Astrocyte of the hippocampus (primary cell): ENCODE results near the gene CYP46A1.
A peak's percentile ranks its signal among the peaks of the same experiment; 100 is the strongest.

Experiments used
- DNase-seq: peaks from one replicate; pipeline ENCODE4 v3.0.0; 2011; ENCODE audit warnings: low read depth, low spot score

Gene CYP46A1

DNA sequence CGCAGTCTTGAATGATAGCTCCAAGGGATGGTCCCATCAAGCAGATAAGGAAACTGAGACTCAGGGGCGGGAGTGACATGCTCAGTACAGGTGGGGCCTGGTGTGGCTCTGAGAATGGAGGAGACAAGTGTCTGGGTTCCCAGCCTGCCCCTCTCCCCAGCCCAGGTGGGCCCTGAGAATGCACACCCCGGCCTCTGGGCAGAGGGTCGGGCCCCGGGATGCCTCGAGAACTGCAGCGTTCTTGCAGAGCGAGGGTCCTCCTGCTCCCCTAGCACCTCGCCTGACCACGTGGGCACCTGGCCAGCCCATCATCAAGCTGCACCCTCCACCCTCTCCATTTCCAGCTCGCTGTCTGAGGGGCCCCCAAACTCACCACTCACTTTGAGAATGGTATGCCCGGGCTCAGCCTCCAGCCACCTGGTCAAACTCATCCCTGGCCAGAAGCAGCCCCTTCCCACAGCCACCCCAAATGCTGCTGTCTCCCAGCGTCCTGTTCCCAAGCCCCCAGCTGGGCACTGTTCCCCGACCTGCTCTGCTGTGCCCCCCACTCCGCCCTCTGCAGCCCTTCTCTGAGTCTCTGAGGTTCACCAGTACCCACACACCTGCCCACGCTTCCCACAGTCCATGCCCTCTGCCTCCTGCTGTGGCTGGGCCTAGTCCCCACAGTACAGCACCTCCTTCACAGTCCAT, 44.3 kb downstream of the CYP46A1 start:
- DNase-seq: no peak

DNA sequence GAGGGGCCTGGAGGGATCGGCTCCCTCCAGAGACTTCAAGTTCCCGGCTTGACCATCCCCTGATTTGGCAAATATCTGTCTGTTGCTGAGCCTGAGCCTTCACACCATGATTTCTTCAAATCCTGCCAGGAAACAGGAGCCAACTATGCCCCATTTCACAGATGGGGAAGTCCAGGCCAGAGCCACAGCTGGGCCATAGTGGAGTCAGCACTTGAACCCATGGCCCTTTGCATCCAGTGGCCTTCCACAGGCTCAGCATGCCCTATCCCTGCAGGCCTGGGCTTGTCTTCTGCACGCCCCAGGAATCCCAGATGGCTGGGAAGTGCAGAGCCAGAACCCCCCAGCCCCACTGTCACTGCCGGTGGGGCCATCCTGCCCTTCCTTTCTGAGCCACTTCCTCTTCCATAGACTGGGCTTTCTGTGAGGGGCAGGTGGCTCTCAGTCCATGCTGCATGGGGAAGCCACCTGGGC, 44.9 kb downstream of the CYP46A1 start:
- no peak for DNase-seq

DNA sequence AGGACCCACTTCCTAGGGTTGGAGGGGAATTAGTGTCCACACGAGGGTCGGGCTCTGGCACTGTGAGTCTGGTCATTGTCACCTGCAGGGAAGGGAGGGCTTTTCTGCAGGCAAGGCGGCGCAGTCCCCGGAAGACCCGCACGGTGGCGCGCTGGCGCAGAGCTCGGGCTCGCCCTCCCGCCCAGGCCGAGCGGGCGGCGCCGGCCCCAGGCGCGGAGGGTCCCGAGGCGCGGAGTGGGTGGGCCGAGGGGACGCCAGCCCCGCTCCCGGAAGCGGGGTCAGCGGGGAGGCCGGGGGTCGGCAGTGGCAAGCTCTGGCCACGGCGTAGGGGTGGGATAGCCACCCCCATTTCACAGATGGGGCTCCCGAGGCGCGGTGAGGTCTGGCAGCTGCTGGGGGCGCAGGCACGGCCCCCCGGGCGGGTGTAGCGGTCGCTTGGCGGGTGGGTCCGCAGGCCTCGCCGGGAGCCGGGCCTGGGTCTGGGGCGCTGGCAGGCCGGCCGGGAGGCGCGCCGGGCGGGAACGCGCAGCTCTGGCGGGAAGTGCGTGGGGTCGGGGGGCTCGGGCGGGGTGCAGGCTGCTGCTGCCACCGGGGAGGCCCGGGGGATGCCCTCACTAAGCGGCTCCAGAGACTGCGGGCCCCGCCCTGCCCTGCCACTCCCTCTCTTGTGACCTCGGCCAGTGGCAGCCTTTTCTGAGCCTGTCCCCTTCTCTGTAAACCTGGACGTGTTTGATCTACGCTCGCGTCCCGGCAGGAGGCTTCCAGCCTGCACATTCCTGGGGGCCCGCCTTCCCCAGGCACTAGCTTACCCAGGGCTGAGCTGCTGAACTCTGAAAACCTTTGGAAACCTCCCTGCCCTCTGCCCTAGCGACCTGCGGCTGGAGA, 46.1 kb downstream of the CYP46A1 start:
- peak; percentile 82 for DNase-seq

DNA sequence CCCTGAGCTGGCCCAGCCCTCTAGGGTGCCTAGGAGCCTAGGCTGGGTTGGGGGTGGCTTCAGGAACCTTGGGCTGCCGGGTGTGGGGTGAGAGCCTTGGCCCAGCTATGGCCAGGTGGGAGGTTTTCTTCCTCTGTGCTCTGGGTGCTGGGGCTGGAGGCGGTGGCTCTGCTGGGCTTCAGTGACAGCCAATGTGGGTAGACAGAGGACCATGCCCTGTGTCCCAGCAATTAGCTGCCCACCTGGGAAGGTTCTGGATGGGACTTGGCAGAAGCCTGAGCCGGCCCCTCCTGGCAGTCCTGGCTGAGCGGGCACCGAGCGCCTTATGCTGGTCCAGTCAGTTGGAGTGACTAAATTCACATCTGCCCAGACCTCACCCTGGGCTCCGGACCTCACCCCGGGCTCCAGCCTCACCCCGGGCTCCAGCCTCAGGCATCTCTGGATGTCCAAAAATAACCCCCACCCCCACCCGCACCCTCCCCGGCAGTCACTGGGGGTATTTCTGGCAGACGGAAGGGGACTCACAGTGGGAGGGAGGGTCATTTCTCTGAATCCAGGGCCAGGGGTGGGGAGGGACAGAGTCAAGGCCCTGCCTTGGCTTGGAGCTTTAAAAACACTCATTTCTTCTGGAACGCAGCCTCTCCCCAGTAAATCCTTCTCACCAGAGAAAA, 46.9 kb downstream of the CYP46A1 start:
- DNase-seq: no peak

DNA sequence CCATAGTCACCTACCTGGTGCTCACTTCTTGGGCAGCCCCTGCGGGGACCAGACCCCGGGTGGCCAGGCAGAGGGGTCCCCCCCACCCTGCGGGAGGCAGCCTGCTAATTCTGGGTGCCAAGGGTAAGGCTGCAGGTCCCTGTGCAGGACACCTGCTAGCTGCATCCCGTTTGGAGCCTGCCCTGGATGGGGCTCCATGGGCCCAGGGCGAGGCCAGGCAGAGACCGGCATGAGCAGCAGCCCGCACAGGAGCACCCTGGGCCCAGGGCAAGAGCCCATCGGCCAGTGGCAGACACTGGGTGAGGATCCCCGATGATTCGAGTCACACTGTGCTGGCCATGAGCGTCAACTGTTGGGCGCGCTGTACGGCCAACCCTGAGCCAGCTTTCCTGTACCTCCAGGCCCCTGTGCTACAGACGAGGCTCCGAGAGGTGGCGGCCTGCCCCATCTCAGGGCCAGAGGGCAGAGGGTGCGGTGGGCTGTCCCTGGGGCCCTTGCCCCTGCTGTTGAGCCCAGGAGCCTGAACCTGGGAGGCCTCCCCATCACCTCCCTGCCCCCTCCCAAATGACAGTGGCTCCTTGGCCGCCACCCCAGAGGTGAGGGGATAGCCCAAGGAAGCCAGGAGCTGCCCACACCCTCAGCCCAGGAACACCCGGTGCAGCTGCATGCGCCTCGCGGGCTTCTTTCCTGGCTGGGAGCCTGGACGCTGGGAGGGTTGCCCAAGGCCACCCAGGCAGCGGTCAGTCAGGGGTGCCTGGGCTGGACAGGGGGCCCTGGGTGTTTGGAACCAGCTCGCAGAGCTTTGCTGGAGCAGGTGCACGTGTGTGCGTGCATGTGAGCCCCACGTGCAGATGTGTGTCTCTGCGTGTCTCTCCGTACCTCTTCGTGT, 47.7 kb downstream of the CYP46A1 start:
- peak; percentile 71 for DNase-seq

DNA sequence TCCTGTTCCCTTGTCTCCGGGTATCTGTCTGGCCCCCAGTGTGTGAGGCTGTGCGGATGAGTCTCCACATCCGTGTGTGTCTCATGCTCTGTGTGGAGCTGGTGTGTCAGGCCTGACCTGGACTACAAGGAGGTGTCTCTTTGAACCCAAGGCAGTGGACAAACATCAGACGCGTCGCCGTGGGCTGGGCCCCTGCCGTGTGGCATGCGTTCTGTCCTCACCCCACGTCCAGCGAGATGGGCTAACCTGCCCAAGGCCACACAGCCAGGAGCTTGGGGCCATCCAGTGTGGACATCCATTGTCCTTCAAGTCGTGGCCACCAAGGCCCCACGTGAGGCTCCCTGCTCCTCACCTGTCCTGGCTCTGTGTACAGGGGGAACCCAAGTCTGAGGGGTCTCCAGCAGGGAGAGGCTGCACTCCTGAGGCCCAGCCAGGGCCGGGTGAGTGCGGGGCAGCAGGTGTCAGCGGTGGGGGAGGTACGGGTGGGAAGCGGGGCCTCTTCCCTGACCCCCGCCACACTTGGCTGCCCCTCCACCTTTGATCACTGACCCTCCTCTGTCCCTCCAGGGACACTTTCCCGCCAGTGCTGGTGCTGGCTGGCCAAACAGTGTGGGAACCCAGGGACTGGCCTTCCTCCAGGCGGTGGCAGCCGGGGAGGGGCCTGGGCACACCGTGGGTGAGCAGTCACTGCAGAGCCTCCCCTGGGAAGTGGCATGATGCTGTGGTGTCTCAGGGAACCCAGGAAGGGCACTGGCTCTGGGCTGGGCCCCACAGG, 48.5 kb downstream of the CYP46A1 start:
- no peak for DNase-seq

DNA sequence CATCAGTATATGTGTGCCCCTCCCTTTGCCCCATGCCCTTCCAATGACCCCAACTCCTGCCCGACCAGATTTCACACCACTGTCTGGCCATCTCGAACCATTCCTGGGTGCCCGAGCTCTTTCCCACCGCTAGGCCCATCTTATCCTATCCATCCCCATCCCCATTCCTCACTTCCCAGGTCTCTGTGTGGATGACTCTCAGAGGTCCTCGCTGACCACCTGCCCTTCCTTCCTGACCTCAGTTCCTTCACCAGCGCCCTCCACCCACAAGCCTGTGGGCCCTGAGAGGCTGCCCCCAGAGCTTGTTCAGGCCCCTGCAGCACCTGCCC, 49.1 kb downstream of the CYP46A1 start:
- DNase-seq: no peak

DNA sequence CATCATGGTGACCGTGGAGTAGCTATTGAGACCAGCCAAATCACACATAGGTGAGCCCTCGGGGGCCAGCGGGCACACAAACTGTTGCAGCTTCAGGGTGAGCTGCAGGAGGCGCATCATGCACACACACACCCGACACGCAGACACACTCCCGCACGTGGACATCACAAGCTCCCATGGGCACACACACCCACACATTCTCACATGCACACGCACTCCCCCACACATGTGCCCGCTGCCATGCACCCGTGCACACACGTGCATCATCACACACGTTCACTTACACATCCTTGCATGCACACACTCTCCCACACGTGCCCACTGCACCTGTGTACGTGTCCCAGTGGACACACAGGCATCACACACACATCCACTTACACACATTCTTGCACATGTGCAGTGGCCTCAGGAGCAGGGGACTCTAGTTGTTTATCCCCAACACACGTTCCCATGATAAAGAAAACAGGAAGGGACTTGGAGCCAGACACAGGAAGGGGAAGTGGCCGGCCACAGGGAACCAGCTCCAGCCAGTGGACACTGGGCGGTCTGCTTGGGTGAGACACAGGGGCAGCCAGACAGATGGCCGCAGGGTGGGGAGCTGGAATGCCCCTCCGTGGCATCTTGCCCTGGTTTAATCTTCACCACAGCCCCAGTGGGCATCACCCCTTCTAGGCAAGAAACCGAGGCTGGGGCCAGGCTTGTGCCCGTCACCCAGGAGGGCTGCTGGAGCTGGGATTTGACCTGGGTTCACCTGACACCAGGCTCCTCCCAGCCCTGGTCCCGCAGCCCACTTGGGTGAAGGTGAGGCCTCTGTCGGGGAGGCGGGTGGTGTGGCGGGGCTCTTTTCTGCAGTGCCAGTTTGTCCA, 49.7 kb downstream of the CYP46A1 start:
- DNase-seq: no peak

DNA sequence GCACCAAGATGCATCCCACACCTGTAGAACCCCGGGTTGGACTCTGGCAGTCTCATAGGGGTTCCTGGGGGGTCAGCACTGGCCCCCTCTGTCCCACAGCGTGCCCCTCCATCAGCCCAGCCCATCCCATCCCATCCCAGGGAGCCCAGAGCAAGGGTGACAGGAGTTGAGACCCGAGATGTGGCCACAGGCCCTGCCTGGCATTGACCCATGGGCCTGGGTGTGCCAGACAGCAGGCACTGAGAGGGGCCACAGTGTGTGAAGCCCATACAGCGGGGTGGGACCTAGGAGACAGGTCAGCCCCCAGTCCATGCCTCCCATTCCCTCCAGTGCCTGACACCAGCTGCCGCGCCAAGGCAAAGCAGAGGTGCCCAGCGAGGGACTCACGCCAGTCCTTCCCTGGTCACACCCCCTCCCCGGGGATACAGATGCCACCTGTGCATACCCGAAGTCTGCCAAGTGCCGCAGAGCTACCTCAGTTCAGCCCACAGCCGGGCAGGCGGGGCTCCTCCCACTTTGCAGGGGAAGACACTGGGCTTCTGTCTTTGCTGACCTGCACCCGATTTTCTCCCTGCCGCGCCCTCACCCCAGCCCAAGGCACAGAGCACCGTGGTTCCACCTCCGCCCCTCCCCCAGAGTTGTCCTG, 50.4 kb downstream of the CYP46A1 start:
- DNase-seq: no peak

DNA sequence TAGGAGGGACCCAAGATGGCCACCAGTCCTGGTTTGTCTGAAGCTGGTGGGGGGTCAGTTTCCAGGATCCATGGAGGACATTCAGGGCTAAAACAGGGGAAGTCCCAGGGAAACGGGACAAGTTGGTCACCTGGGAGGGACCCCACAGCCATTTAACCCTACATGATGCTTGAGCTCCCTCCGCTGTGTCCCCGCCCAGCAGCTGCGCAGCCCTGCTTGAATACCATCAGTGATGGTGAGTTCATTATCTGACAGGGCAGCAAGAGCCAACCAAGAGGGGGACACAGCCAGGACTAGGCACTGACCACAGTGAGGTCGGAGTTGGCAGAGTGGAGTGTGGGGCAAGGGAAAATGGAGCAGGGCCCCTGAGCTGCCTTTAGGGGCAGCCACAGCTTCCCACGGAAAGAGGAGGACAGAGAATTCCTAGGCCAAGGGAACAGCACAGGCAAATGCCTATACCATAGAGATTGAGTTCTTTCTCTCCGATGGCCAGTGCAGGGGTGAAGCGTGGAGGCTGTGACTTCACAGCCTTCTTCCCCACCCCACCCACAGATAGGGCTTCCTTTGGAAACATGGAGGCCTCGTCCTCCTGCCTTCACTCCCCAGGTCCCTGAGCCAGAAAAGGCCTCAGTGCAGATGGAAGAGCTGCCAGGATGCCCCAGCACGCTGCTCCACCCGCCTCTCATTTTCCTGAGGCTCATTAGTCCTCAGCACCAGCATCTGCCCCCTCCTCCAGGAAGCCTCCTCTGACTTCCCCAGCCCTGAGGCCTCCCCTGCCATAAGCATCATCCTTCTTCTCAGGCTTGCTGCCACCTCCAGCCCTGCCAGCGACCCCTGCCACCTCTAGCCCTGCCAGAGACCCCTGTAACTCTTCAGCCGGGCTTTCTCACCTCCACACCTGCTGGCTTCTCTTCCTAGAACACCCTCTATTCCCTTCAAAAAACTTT, 51.4 kb downstream of the CYP46A1 start:
- no peak for DNase-seq

DNA sequence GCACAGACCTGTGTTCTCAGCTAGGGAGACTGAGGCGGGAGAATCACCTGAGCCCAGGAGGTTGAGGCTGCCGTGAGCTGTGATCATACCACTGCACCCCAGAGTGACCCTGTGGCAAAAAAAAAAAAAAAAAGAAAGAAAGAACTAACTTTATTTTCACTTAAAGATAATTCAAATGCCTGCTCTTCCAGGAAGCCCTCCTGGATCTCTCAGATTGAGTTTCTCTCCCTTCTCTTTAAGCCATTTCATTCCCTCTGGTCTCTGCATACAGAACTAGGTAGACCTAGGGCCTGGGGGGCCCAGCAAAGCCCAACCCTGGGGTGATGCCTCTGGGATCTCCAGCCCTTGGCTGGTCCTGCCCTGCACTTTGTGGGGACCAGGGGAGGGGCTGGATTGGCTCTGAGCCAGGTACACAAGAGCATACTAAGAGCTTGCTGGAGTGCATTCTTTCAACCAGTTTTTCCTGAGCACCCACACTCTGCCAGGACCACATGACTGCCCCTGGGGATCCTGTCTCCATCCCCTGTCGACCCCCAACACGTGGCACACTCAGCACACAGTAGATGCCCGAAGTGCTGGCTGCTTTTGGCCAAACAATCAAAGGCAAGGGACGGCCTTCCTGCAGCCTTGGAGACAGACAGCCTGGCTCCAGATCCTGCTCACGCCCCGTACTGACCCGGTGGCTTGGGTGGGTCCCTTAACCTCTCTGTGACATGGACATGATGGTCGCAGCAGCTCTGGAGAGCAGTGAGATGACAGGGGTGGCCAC, 52.7 kb downstream of the CYP46A1 start:
- no peak for DNase-seq

DNA sequence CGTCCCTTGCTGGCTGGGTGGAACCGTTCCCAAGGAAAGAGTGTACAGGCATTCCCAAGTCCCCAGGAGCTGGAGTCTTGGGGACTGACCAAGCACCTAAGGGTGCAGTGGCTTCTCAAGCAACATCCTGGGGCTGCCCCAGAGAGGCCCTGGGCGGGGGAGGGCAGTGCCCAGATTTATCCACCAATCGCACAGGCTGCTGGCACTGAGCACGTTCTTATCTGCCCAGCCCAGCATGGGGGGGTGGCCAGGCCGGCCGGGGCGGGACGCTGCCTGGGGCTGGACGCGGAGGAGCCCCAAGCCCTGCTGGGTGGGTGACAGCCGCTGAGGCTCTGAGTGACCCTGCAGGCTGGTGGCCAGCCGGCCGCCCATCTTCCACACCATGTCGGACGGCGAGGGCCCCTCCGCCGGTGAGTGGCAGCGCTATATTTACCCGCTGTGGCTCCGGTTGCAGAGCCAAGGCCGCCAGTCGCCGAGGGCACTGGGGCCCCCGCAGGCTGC, 53.4 kb downstream of the CYP46A1 start:
- peak; percentile 57 for DNase-seq

DNA sequence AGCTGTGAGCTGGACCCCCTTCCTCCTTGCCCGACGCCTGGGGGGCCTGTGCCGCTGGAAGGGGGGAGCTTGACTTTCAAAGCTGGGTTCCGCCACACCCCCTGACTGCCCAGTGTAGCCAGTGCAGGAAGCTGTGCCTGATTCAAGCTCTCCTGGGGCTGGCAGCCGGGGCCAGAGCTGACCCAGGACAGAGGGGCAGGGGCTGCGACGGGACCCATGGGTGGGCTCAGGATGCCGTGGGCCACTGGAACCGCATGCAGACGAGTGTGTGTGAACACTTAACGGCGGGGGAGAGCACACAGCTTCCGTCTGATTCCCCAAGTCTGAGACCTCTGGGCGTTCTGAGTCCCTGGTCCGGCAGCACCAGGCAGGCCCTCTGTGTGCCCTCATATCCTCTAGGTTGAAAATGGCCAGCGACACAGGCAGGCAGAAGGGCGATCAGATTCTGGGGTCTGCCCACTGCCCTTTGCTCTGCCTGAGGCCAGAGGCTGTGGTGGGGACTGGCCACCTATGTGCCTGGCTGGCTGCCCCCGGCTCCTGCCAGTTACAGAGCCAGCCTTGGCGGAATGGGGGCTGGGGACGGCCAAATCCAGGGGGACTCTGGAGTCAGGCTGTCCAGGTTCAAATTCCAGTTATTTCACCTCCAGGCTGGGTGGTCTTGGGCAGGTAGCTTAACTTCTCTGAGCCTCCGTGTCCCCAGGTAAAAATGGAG, 54.0 kb downstream of the CYP46A1 start:
- no peak for DNase-seq

DNA sequence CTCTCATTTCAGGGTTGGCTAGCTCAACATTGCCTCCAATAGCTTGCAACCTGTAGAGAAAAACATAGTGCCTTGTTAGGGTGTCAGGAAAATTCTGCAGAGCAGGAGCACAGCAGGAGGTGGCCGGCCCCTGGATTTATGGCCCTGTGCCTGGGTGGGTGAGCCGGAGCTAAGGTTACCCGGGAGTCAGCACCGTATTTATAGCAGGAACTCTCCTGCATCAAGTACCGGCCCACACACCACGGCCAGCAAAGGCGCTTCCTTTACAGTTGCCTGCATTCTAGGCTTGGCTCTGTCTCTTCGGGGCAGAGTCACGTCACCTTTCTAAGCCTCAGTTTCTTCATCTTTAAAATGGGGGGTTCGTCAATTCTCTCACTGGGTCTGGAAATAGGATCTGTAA, 56.3 kb downstream of the CYP46A1 start:
- DNase-seq: no peak

DNA sequence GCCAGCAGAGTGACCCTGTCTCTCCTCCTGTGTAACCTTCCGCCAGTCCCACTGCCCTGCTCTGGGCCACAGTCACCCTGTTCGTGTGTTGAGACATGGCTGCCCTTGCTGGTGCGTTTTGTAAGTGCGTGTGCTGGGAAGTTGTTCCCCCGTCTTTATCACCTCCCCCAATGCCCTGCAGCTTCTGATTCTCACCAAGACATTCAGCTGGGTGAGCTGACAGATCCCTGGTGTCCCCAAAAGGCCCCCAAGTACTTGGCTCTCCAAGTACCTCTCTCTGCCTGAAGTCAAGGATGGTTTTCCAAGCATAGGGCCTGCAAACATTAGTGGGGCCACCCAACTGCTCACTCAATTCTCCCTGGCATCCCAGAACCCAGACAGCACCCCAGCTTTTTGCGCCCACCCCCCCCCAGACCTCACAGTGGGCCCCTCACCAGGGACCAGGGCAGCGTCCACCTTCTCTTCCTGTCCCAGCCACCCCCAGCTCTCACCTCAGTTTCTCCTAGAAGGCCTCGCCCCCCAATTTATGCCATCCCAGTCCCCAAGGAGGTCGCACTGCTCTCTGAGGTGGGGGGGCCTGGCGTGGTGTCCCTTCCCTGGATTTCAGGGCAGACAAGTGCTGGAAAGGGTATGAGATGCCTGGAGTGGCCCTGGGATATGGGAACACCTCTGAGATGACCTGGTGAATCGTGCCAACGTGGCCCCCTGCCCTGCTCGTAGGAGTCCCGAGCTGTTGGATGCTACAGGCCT, 57.3 kb downstream of the CYP46A1 start:
- DNase-seq: no peak

DNA sequence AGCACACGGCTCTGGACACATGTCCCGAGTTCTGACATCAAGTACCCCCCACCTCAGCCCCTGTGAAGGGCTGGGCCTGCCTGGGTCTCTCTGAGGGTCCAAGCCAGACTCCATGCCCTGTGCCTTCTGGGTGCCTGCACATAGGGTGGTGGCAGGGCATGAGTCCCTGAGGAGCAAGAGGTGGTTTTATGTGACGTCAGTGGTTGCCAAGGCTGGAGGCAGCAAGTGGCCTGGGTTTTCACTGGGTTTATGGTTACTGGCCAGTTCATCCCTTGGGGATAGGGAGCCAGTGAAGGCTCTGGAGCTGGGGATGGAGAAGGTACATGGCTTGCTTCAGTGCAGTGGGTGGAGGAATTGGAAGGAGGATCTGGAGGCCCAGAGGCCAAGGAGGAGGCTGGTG, 58.0 kb downstream of the CYP46A1 start:
- DNase-seq: no peak
